HUDEP-2 (cell line): ENCODE results near the gene ARHGAP6.
"Not testable (repeated sequence)": the region's sequence is repeated elsewhere in the genome, so short reads cannot be mapped to it uniquely, and the experiment has no call there.

Experiments used
- DNase-seq, 76 experiments: peaks; one replicate each; lab custom pipeline; 2025; ENCODE audit not compliant: unreplicated experiment in 76 of 76; lab: John Stamatoyannopoulos, UW

Gene ARHGAP6

DNA sequence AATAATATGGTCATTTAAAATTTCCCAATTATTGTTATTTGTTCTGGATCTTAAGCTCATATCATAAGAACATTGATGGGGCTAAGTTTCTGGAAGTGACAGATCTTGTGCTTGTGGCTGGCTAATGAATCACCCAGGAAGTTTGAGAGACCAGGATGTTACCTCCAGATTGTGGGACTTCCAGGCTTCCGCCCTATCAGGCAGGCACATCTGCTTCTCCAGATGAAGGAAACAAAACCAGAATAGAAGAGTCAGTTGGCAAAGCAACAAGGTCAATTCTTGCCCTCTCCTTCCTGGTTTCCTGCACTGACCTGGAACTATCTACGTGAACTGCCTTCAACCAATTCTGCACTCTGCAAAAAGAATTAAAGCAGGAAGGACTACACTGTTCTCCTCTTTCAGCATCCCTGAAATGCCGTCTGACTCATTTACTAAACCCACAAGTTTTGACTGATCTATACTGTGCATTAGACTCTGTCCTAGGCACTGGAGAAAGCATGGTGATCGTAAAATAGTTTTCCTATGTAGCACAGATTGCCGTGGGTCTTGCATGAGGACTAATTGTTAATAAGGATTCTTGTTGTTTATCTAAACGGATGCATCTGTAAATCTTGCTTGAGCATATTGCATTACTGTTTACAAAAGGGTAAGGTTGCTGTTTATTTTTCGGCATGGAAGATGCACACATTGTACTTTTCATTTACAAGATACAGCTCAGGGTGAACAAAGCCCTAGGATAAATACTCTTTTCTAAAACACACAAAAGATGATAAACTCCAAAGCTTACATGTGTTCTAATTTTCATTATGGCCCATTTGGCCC is 297.9 kb downstream of the ARHGAP6 start:
- DNase-seq, result peak in 20 of 76 experiments; percentile 1 to 36 (median 2)

DNA sequence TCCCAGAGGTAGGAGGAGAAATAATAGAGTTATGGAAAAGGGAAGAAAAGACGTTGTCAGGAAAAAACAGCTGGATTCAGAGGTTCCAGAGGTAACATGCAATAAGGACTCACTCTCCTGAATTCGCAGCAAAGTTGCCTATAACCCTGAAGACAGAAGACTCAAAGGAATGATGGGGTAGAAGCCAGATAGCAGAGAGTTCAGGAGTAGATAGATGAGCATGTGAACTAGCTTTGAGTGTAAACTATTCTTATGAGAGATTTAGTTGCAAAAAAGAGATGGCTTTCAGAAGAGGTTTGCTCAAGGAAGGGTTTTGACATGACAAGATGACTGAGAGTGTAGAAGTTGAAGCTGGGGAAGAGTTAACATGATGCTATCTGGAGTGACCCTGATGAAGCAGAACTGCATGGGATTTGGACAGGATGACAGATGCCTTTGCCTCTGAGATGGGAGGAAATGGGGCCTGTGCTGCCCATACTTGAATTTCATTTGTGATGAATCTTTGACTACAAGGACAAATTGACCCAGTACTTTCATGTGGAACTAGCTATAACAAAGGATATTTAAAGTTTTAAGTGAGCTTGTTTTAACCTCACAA is 298.6 kb downstream of the ARHGAP6 start:
- no peak for DNase-seq

DNA sequence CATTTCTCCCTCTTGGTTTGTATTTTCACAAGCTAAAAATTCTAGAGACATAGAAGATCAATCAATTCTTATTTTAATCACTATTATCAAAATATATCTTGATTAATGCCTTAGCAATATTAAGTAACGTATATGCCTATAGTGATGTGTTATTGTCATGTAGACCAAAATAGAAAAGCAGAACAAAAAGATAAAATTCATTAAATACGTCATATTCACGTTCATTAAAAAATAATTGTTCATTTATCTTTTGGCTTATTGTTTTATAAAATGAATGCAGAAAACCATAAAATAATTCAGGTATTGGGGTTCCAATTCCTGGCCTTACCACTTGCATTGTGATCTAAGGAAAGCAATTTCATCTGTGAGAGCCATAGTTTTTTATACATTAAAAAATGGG is 300.3 kb downstream of the ARHGAP6 start:
- DNase-seq, result no peak

DNA sequence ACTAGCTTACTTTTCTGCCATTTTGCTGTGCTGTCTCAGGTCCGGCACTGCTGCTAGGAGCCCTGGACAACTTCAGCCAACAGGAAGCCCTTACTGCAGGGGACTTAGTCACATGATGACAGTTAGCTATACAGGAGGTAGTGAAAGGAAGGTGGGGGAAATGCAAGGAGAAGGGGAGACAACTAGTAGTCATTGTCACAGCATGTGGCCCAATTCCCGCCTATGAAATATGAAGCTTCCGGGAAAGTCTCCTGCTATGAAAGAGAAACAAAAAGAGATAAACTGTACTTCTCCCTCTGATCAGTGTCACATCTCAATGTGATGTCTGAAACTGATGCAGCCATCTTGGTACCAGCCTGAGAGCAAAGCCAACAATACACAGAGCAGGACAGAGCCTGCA is 300.9 kb downstream of the ARHGAP6 start:
- DNase-seq, result no peak

DNA sequence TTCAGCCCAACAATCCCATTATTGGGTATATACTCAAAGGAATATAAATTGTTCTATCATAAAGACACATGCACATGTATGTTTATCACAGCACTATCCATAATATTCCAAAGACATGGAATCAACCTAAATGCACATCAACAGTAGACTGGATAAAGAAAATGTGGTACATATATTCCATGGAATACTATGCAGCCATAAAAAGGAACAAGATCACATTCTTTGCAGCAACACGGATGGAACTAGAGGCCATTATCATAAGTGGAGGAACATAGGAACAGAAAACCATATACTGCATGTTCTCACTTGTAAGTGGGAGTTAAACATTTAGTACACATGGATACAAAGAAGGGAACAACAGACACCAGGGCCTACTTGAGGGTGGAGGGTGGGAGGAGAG is 301.9 kb downstream of the ARHGAP6 start:
- not testable (repeated sequence) for DNase-seq

DNA sequence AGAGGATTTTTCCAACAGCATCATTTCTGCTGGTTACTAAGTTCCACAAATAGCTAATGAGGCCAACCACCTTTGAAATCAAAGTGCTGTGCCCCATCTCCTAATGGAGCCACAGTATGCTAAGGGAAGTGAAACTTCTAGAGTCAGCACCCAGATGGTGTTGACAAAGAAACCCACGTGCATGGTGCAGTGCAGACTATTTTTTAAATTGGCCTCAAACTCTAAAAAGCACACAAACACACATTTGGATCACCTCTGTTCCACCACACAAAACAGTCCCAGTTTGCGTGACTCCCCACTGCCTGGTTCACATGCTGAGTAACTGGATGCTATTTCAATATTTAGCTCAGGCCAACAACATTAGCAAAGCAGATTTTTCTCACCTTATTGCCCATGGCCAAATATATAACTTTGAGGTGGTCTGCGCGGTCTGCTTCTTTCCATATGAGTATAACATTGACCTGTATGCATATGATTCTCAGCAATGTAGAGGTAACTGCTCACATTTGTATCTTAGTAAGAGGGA is 302.6 kb downstream of the ARHGAP6 start:
- DNase-seq, result no peak

DNA sequence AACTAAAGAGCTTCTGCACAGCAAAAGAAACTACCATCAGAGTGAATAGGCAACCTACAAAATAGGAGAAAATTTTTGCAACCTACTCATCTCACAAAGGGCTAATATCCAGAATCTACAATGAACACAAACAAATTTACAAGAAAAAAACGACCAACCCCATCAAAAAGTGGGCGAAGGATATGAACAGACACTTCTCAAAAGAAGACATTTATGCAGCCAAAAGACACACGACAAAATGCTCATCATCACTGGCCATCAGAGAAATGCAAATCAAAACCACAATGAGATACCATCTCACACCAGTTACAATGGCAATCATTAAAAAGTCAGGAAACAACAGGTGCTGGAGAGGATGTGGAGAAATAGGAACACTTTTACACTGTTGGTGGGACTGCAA is 304.1 kb downstream of the ARHGAP6 start:
- not testable (repeated sequence) for DNase-seq

DNA sequence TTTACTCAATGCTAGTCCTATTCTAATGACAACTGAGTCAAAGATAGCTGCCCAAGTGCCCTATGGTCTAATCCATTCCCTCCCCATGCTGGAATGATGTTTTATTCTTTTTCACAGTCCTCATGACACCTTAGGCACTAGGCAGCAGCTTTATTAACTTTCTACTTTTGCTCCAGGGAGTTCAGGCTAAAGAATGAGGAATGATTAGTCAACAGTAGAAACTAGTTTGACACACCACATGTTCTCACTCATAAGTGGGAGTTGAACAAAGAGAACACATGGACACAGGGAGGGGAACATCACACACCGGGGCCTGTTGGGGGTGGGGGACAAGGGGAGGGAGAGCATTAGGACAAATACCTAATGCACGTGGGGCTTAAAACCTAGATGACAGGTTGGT is 309.8 kb downstream of the ARHGAP6 start:
- DNase-seq, result not testable (repeated sequence)

DNA sequence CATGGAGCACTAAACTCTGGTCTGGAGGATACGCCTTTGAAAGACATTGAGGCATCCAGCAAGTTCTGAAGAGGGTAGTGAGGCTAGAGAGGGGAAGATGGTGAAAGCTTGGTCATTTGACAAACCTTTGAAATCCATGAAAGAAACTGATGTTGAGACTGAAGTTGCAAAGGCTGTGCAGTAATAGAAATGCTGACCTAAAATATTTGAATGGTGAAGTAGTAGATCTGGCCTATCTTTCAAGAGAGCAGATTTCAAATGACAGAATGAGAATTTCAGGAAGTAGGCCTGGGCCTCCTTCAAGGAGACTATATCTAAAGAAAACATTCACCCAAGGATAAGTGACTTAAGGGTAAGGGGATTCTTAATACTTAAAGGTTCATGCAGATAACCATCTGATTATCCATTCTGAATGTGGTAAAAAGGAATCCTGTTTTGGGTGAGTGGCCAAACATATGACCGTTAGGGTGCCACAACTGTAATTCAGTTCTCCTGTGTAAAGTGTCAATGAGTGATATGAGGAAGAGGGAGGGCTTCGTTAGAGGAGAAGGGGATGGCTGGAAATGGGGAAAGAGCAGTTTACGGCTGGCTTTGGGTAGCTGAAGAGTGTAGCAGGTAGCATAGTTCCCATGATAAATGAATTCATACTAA is 310.3 kb downstream of the ARHGAP6 start:
- no peak for DNase-seq

DNA sequence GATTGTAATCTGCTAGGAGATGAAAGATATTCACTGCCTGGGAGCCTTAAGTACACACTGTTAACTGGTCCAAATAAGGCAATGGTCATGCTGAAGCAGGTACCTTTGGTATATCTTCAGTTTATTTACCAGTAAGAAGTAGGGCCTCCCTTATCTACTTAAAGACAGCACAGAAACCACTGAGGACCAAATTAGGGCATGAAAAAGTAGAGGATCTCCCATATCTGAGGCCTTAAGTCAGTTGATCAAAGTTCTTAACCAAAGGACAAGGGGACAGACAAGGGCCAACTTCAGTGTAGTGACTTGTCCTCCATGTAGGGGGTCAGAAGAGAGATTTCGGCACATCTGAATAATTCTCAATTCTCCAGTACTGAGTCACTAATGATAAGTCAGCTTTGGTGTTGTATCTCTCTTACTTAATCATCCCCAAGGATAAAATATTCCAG is 313.4 kb downstream of the ARHGAP6 start:
- peak in 2 of 76 experiments; percentile 0 to 18 for DNase-seq

DNA sequence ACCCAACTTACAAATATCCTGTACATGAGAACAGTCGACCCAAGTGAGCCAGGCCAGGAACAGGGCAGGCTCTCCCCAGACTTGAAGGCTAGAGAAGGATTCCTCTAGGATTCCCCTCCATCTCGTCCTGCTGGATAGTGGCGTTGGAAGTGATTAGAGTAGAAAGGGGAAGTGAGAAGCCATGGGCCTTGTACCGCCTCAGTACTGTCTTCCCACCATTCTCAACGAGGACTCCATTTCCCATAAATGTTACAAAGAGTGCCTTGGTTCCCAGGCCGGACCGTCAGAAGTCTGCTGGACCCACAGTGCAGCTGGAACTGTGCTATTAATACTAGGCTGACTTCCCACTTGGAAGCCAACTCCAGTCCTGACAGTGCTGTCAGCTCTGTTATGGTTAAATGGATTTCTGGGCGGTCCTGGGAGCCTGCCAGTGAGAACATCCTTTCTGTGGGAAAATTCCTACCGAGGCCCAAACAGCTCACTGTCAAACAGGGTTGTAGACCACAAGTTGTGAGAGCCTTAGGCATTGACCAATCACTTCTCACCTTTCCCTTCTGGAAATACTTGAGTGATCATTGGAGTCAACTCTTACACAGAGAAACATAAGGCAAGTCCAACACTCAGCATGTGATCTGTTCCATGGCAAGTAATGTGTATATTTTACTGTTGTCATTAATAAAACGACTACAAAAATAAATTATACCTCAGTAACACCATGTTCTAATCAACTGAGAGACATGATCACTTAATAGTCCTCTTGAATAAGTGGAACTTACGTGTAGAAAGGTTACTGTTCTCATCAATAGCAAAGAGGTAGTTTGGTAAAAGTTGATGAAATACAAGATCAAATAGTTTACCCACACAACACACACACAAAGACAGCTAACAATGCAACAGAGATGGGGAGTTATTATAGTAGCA is 314.1 kb downstream of the ARHGAP6 start:
- no peak for DNase-seq

DNA sequence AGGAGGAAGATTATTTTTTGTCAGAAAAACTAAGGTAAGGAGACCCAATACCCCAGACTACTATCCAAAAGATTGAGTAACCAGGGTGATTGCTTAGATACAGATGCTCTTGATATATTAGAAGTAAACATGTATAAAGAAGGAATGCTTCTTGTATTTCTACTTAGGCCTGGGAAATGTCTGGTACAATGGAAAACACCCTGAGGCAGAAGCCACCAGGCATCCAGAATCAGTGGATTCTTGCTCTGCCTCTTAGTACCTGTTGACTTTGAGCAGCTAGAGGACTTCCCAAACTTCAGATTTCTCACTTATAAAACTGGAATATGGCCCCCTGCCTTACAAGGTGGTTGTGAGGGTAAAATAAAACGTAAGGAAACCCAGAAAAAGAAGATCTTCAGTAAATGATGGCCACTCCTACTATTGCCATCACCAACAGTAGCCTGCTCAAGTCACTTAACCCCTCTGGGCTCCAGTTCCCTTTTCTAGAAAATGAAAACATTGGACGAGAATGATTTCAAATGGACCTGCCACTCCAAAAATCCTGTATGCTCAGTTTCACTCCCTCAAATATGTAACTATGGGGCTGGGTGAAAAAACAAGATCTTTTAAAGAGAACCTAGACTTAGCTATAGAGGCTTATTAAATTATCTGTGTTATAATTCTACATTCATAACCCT is 315.9 kb downstream of the ARHGAP6 start:
- DNase-seq, result no peak

DNA sequence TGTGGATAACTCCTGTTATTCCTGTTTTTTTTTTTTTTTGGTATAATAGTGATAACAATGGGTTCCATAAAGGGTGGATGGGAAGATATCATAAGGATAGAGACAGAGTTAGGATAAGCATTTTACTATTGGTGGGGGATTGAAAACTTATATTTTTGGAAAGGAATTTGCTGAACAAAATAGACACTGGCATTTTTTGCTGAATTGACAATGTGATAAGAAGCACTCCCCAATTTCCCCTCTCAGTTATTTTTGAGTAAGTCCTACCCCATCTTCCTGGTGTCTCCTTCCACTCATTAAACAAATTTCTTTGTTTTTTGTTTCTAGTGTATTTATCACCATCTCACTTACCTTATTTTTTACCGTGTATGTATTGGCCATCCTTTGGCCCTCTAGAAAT is 316.7 kb downstream of the ARHGAP6 start:
- no peak for DNase-seq

DNA sequence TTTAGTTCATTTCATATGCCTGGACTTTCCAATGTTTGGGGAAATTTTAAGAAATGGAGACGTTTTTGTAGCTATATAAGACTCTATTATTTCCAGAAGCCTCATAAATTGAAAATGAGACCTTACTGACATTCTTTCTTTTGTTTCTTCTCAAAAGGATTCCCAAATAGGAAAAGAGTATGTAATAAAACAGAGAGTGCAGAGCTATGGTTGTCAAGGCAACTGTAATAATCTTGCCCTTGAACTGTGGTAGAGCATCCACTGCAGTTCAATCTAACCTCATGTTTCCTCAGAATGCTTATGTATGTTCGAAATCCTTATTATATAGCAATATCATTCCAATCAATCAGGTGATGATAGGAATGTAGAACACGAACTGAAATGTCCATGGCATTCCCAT is 318.4 kb downstream of the ARHGAP6 start:
- DNase-seq, result no peak

DNA sequence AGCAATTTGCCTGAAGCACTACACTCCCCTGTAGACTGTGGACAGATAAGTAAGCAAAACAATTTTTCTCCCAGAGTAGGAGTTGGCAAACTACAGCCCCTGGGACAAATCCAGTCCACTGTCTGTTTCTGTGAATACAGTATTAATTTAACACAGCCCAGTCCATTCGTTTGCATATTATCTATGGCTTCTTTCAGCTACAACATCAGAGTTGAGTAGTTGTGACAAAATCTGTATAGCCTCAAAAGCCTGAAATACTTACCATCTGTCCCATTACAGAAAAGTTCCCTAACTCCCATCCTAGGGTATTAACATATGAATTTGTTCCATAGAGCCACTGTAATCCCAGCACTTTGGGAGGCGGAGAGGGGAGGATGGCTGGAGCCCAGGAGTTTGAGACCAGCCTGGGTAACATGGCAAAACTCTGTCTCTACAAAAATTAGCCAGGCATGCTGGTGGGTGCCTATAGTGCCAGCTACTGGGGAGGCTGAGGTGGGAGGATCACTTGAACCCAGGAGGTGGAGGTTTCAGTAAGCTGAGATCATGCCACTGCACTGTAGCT is 319.5 kb downstream of the ARHGAP6 start:
- DNase-seq, result no peak

DNA sequence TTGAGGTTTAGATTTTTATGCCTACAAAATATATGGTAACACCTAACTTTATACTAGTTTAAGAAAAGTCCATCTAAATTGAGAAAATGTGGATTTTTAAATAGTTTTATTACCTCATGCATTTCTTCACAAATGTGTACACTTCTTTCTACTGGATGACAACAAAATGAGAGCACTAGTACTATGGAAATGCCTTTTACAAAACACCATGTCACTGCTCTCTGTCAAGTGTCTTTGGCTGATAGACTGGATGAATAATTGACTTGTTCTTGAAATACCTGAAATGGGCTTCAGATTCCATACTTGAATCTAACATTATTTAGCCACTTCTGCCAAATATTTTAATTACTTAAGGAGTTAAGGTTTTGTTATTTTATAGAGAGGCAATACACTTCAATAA is 323.0 kb downstream of the ARHGAP6 start:
- no peak for DNase-seq

DNA sequence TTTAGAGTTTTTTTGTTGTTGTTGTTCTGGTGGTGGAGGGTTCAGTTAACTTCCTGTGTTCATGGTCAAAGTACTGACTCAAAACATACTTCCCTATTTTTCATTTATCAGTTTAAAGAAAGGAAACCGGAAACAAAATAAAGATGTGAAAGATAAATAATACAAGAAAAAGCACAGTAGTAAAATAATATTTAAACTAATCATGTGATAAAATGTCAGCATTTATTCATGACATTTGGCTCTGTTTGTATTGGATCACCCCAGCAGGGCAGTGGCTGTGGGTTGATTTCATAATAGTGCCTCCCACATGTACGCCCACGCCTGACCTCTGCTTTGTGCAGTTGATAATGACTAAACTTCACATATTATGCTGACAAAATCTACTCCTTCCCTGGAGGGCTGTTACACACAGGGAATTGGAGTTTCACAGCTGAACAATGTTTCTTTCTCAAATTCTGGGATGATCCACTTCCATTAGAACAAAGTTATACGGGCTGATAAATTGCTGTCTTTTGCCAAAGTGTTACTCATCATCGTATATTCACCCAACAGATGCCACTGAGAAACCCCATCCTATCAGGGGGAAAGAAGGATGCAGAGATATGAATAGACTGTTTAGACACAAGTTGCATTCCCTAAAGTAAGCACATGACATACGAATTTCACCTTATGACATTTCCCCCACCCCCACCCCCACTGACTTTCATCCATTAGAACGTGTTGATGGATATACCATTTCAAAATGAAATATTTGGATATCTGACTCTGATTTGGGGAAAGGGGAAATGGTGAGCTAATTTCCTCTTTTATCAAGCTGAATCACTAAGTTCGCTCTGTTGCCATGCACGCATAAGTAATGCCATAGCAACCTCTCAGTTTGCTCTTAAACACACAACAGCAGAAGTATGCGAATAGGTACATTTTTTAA is 324.2 kb downstream of the ARHGAP6 start:
- peak in 70 of 76 experiments; percentile 0 to 70 (median 34) for DNase-seq

DNA sequence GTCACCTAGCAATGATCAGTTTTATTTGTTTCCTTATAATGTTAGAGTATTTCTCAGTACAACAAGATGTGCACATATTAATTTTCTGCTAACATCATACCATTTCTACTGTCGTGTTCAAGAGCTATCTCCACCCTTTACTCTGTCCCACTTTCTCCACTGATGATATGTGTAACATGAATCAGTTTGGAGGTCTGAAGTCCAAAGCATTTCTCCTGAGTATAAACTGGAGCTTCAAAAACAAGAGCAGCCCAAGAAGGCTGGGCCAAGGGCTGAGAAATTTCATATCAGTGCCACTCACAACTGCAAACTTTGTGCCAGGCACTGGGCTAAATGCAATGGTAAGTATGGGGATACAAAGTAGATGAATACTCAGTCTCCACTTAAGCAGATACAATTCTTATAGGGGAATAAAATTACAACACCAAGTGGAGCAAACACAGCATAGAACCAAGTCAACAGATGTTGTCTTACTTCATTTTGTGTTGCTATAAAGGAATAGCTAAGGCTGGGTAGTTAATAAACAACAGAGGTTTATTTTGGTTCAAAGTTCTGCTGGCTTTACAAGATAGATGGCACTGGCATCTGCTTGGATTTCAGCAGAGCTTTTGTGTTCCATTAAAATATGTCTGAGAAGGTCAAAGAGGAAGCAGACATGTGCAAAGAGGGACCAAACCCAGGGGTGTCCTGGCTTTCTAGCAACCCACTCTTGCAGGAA is 328.3 kb downstream of the ARHGAP6 start:
- DNase-seq, result no peak
